Measurements from ENCODE around the gene UBALD1. TPM values are rescaled to one million over a fixed set of nuclear protein-coding genes. Genes with fewer than 3 reads are reported as not detected.

The UBALD1 gene
- total RNA-seq, 1 donor from 2014 or later: 0.97 TPM

DNA sequence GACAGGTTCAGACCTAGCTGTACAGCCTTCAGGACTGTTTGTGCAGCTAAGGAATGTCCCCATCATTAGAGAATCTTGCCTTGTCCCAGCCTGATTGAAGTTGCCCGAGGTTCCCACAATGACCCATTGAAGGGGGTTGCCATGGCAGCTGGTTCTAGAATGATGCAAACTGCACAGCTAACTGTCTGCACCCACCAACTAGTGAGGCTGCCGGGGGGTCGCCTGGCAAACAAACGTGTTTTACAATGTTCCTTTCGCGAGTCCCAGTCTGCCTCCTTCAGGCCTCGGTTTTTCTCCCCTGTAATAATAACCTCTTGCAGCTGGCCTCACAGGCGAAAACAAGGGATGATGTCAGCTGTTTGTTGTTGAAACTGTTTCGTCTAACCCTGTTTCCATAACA is 53.1 kb downstream of the UBALD1 start:
- TF ChIP-seq EZH2phosphoT487 (IDR thresholded peaks at IDR 0.05) (no peak), EZH2 (IDR thresholded peaks at IDR 0.05) (no peak)
- TF ChIP-seq, protein P1, sequence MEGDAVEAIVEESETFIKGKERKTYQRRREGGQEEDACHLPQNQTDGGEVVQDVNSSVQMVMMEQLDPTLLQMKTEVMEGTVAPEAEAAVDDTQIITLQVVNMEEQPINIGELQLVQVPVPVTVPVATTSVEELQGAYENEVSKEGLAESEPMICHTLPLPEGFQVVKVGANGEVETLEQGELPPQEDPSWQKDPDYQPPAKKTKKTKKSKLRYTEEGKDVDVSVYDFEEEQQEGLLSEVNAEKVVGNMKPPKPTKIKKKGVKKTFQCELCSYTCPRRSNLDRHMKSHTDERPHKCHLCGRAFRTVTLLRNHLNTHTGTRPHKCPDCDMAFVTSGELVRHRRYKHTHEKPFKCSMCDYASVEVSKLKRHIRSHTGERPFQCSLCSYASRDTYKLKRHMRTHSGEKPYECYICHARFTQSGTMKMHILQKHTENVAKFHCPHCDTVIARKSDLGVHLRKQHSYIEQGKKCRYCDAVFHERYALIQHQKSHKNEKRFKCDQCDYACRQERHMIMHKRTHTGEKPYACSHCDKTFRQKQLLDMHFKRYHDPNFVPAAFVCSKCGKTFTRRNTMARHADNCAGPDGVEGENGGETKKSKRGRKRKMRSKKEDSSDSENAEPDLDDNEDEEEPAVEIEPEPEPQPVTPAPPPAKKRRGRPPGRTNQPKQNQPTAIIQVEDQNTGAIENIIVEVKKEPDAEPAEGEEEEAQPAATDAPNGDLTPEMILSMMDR (IDR thresholded peaks at IDR 0.05): no peak
- Histone ChIP-seq H3K9me3 (ENCODE audit: low read depth) (no peaks in the 10 kb centered on the region), H3K4me2 (peak overlapping the region; percentile 31), H3K4me3 (no peak overlapping the region), H3K4me1 (peaks cover 10% of the 10 kb centered on the region), H3F3A (ENCODE audit: low read depth) (peaks cover 4% of the 10 kb centered on the region), H3K27ac (no peak overlapping the region), H3K79me2 (ENCODE audit: low read depth) (no peaks in the 10 kb centered on the region), H3K27me3 (no peaks in the 10 kb centered on the region), H2AFZ (replicated peaks) (peak overlapping the region; percentile 87), H3K9ac (no peak overlapping the region), H4K20me1 (ENCODE audit: low read depth) (no peaks in the 10 kb centered on the region), H3K36me3 (no peaks in the 10 kb centered on the region)
- Mint-ChIP-seq H3K4me3 (no peak overlapping the region), H3K27ac (peak overlapping the region; percentile 69), H3K36me3 (no peaks in the 10 kb centered on the region), H3K9me3 (peaks cover 2% of the 10 kb centered on the region), H3K4me1 (peaks cover 14% of the 10 kb centered on the region), H3K27me3 (ENCODE audit: insufficient read depth, low read depth) (peaks cover 10% of the 10 kb centered on the region)
- DNase-seq (ENCODE audit: low spot score): peak; percentile 32

Small RNAs within 50 kb of the gene (small RNA-seq; reads per million reads assigned to genes)
- gene RN7SL850P: not detected

Other genes starting within 250 kb of the UBALD1 start
- 3.1 and 7.5 TPM in 2 replicates for gene VASN, start 243.0 kb downstream of the UBALD1 start, total RNA-seq (ENCODE audit: low replicate concordance)
- 6.8 and 21.8 TPM in 2 replicates for gene CORO7, start 198.3 kb downstream of the UBALD1 start, total RNA-seq (ENCODE audit: low replicate concordance)
- 27.3 and 47.2 TPM in 2 replicates for gene DNAJA3, start 189.0 kb downstream of the UBALD1 start, total RNA-seq (ENCODE audit: low replicate concordance)
- gene NMRAL1, start 140.3 kb downstream of the UBALD1 start, total RNA-seq (ENCODE audit: low replicate concordance): 47.1 and 69.1 TPM in 2 replicates
- 11.5 and 20.3 TPM in 2 replicates for gene HMOX2, start 138.5 kb downstream of the UBALD1 start, total RNA-seq (ENCODE audit: low replicate concordance)
- 13.1 and 32.6 TPM in 2 replicates for gene CDIP1, start 76.1 kb downstream of the UBALD1 start, total RNA-seq (ENCODE audit: low replicate concordance)
- 0.11 and 0.99 TPM in 2 replicates for gene C16orf96, start 58.5 kb downstream of the UBALD1 start, total RNA-seq (ENCODE audit: low replicate concordance)
- gene MGRN1, start 9.9 kb upstream of the UBALD1 start, total RNA-seq (ENCODE audit: low replicate concordance): 17.5 and 22.4 TPM in 2 replicates
- gene NUDT16L1, start 78.7 kb upstream of the UBALD1 start, total RNA-seq (ENCODE audit: low replicate concordance): 10.9 and 39.3 TPM in 2 replicates
- gene ANKS3, start 119.4 kb upstream of the UBALD1 start, total RNA-seq (ENCODE audit: low replicate concordance): 20.6 and 32.7 TPM in 2 replicates
- gene DNAAF8, start 119.6 kb upstream of the UBALD1 start, total RNA-seq (ENCODE audit: low replicate concordance): not detected in 2 replicates
- gene ZNF500, start 152.3 kb upstream of the UBALD1 start, total RNA-seq (ENCODE audit: low replicate concordance): 4.2 and 17.9 TPM in 2 replicates
- gene SEPTIN12, start 173.5 kb upstream of the UBALD1 start, total RNA-seq (ENCODE audit: low replicate concordance): not detected in 2 replicates
- not detected in 2 replicates for gene SMIM22, start 180.5 kb upstream of the UBALD1 start, total RNA-seq (ENCODE audit: low replicate concordance)
- 22.2 and 49.3 TPM in 2 replicates for gene ROGDI, start 187.7 kb upstream of the UBALD1 start, total RNA-seq (ENCODE audit: low replicate concordance)
- gene GLYR1, start 232.4 kb upstream of the UBALD1 start, total RNA-seq (ENCODE audit: low replicate concordance): 53.0 and 57.0 TPM in 2 replicates
- 28.4 and 32.7 TPM in 2 replicates for gene UBN1, start 232.6 kb upstream of the UBALD1 start, total RNA-seq (ENCODE audit: low replicate concordance)